Measurements from ENCODE around the gene CCL8. TPM values are rescaled to one million over a fixed set of nuclear protein-coding genes. Genes with fewer than 3 reads are reported as not detected.

The CCL8 gene
- total RNA-seq, 1 donor from 2014 or later: not detected

DNA sequence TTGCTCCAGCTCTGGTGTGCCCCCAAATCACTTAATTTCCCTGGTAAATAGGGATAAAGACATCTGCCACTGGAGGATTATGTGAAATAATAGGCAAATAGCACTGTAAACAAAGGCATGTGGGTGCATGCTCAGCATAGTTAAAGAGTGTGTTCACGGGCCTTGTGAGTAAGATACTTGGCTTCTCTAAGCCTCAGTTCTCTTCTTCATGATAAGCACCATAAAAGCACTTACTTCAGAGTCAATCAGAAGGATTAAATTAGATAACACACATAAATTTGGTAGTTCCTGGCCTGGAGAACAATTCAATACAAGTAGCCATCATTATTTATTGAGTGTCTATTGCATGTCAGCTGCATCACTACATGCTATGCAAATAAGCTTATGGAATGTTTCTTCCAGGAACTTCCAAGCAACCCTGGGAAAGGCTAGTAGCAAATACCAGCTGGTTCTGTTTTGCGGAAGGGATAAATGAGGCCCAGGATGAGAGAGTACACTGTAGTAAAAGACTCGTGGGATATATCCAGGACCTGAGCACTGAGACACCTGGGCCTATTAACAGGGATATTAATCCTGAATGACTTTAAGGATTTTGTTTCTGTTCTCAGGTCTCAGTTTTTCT is 19.2 kb upstream of the CCL8 start:
- no peak for TF ChIP-seq CTCF (IDR thresholded peaks at IDR 0.05; ENCODE audit: unreplicated experiment)
- Mint-ChIP-seq H3K27ac (no peak overlapping the region), H3K4me1 (ENCODE audit: low read depth) (peaks cover 2% of the 10 kb centered on the region), H3K4me3 (ENCODE audit: low read depth) (no peak overlapping the region), H3K36me3 (ENCODE audit: insufficient read depth) (no peaks in the 10 kb centered on the region), H3K27me3 (no peaks in the 10 kb centered on the region), H3K9me3 (ENCODE audit: low read depth) (no peaks in the 10 kb centered on the region)
- no peak for DNase-seq (ENCODE audit: low spot score, unreplicated experiment)

GRCh38 chr17:34300652-34301370 is 18.4 kb upstream of the CCL8 start:
- no peak for TF ChIP-seq CTCF (IDR thresholded peaks at IDR 0.05; ENCODE audit: unreplicated experiment)
- no peaks in the 10 kb centered on the region for H3K9me3 Mint-ChIP-seq (ENCODE audit: low read depth)
- no peak overlapping the region for H3K4me3 Mint-ChIP-seq (ENCODE audit: low read depth)
- H3K27ac Mint-ChIP-seq: no peak overlapping the region
- H3K4me1 Mint-ChIP-seq (ENCODE audit: low read depth): peaks cover 2% of the 10 kb centered on the region
- H3K27me3 Mint-ChIP-seq: no peaks in the 10 kb centered on the region
- DNase-seq (ENCODE audit: low spot score, unreplicated experiment): no peak
- H3K36me3 Mint-ChIP-seq (ENCODE audit: insufficient read depth): no peaks in the 10 kb centered on the region

- DNase-seq (ENCODE audit: low spot score, unreplicated experiment): no peak
- Mint-ChIP-seq H3K9me3 (ENCODE audit: low read depth) (no peaks in the 10 kb centered on the region), H3K4me1 (ENCODE audit: low read depth) (peaks cover 2% of the 10 kb centered on the region), H3K36me3 (ENCODE audit: insufficient read depth) (no peaks in the 10 kb centered on the region), H3K27ac (no peak overlapping the region), H3K27me3 (peaks cover 4% of the 10 kb centered on the region), H3K4me3 (ENCODE audit: low read depth) (no peak overlapping the region)
- TF ChIP-seq CTCF (IDR thresholded peaks at IDR 0.05; ENCODE audit: unreplicated experiment): no peak
These were observed 17.2 kb upstream of the CCL8 start for GRCh38 chr17:34301986-34302385.

GRCh38 chr17:34302636-34303035 is 16.6 kb upstream of the CCL8 start:
- DNase-seq (ENCODE audit: low spot score, unreplicated experiment): no peak
- Mint-ChIP-seq H3K4me3 (ENCODE audit: low read depth) (no peak overlapping the region), H3K27ac (no peak overlapping the region), H3K9me3 (ENCODE audit: low read depth) (no peaks in the 10 kb centered on the region), H3K36me3 (ENCODE audit: insufficient read depth) (no peaks in the 10 kb centered on the region), H3K4me1 (ENCODE audit: low read depth) (peaks cover 2% of the 10 kb centered on the region), H3K27me3 (peaks cover 4% of the 10 kb centered on the region)
- TF ChIP-seq CTCF (IDR thresholded peaks at IDR 0.05; ENCODE audit: unreplicated experiment): no peak

- Mint-ChIP-seq H3K4me3 (ENCODE audit: low read depth) (no peak overlapping the region), H3K36me3 (ENCODE audit: insufficient read depth) (no peaks in the 10 kb centered on the region), H3K9me3 (ENCODE audit: low read depth) (no peaks in the 10 kb centered on the region), H3K4me1 (ENCODE audit: low read depth) (no peaks in the 10 kb centered on the region), H3K27me3 (peaks cover 4% of the 10 kb centered on the region), H3K27ac (no peak overlapping the region)
- TF ChIP-seq CTCF (IDR thresholded peaks at IDR 0.05; ENCODE audit: unreplicated experiment): no peak
- no peak for DNase-seq (ENCODE audit: low spot score, unreplicated experiment)
These were observed 15.6 kb upstream of the CCL8 start for GRCh38 chr17:34303606-34304005.
